Measurements from ENCODE around the gene NOX4.
"Not testable (repeated sequence)": the region's sequence is repeated elsewhere in the genome, so short reads cannot be mapped to it uniquely, and the experiment has no call there.

NOX4 gene

DNA sequence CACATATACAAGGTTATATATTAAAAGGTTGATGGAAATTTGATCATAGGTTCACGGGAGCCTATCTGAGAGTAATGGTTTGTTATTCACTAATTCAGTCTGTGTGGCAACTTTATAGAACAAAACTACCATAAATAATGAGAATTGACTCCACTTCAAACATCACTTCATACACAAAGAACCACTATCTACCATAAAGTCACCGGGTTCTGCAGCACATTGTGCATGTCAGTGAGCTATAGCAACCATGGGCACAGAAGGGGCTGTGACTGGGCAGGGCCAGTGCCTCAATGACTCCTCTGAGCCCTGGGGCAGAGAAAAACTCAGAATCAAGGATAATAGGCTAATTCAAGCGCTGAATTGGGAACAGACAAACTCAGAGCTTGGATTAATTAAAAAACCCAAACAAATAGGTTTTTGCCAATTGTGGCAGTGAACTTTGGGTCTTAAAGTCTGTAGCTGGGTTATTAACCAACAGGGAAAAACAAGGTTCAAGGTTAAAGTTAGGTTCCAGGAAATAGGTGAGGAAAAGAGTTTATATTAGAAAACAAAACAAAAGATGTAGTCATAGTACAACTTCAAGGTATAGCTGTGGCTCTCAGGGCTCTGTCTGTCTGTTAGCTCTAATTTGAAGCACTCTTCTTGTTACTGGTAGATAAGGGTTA lies 181.7 kb downstream of the NOX4 start:
- not testable (repeated sequence) for DNase-seq (ENCODE audit: low read depth in 1 of 2, low spot score in 1 of 2)

DNA sequence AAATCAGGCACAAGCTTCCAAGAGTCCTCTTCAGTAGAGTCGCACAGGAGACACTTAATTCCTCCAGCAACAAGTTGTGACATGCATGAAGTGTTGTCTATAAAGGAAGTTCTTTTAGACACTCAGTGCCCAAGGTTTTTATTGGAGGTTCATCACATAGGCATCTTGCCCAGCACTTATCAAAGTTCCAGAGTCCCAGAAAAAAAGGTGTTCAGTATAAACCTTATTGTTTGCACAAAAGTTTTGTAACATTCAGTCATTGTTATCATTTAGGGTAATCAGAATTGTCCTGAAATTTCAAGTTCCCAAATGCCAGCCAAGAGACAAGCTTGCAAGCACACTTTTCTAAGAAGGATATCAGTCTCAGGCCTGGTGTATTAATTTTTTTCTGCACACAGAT lies 182.9 kb downstream of the NOX4 start:
- DNase-seq (ENCODE audit: low read depth in 1 of 2, low spot score in 1 of 2): not testable (repeated sequence)

DNA sequence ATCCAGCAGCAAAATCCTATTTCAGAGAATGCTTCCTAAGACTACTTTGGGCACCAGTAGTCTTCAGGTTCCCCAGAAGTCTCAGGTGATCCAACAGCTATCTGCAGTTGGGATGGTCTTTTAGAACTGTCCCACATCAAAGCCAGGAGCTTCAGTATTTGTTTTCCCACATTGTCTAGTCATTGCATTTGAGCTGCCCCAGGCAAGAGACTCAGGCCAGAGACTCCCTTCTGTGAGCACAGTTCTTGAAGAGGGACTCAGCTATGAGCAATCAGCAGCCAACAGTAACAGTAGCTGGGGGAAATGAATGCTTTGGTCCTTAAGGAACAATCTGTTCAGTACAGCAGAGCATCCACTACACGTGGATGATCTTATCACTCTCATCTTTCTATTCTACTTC lies 188.1 kb downstream of the NOX4 start:
- DNase-seq (ENCODE audit: low read depth in 1 of 2, low spot score in 1 of 2): not testable (repeated sequence)

DNA sequence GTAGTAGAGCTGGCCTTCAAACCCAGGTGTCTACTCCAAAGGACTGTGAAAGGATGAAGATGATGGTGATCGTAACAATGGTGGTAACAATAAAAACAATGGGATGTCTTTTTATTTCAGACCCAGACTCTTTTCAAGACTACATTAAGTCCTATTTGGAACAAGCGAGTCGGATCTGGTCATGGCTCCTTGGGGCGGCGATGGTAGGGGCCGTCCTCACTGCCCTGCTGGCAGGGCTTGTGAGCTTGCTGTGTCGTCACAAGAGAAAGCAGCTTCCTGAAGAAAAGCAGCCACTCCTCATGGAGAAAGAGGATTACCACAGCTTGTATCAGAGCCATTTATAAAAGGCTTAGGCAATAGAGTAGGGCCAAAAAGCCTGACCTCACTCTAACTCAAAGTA lies 196.2 kb downstream of the NOX4 start:
- DNase-seq (ENCODE audit: low read depth in 1 of 2, low spot score in 1 of 2): not testable (repeated sequence)

DNA sequence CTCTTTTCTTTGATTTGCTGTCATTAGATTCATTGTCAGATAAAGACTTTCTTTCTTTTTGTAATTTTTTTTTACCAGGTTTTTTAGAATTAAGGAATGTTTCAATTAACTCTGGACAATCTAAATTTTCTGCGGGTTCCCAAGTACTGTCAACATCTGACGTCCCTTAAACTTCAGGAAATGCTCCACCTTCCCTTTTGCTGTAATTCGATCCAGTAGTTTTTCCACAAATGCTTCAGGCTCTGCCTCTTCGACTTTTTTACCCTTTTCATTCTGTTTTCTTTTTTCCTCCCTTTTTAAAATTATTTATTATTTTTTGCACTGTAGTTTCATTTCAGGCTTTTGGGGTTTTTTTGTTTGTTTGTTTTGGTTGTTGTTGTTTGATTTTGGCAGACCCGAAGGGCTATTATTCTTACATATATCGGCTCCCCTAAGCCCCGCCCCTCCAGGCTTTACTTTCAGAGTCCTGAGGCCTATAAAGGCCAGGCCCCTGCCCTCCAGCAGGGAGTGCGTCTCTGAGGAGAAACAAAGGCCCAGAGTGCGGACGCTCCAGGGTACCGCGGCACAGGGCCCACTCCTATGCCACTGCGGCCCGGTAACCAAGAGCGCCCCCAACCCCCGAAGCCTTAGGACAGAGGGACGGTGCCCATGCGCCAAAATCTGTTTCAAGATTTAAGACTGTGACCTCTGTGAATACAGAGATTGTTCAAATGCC lies 197.1 kb downstream of the NOX4 start:
- no peak for DNase-seq (ENCODE audit: low read depth in 1 of 2, low spot score in 1 of 2)

DNA sequence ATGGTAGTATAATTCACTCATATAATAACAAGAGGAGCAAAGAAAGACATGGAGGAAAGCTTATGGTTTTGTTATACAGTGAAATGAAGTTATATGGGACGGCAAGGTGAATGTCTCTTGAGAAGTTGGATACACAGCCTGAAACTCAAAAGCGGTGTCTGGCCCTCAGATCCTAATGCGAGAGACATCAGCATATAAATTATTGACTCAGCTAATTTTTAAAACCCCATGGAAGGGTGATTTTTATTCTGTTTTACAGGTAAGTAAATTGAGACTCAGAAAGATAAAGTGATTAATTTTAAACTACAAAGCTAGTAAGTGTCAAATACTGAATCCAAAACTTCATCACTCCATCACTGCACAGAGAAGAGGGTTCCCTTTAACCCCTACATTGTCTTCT lies 203.2 kb downstream of the NOX4 start:
- not testable (repeated sequence) for DNase-seq (ENCODE audit: low read depth in 1 of 2, low spot score in 1 of 2)

DNA sequence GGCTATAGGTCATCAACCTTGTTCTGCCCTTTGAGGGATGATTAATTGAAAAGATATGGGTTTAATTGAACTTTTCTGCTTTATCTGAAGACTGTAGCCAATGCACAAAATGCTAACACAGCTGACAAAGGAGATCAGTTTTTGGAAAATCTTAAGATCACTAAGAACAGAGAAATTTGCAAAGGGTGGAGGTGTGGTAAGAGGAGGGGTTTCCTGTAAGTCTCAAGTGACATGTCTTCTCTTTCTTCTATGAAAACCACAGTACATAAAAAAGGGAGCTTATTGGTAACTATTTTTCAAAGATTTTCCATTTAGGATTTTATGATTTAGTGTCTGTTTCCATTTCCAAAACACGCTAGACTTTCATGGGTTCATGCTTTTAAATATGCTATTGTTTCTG lies 204.6 kb downstream of the NOX4 start:
- not testable (repeated sequence) for DNase-seq (ENCODE audit: low read depth in 1 of 2, low spot score in 1 of 2)

DNA sequence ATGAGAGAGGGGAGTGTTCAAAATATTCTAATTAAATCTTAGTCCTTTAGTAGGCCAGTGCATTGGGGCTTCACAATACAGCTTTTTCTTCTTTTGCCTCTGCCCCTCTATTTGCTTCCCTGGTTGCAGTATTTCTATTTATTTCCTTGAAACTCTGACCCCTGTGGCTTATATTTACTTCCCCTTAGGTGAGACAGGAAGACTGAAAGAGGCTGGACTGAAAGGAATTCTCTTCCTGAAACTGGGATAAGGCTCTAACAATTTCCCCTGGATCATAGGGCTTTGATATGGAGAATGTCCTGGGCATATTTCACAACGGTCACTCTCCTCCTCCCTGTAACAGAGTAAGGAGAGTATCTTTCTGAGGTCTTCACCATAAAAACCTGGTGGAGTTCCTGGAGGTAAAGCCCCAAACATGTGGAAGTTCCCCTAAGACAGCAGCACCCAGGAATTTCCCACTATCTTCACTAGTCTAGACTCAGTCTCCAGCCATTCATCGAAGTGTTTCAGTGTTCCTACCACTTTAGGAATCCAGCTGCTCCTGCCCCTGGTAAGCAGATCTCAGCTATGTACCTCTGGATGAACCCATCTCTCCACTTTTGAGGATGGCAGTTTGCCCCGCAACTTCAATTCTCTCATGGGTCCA lies 210.0 kb downstream of the NOX4 start:
- DNase-seq (ENCODE audit: low read depth in 1 of 2, low spot score in 1 of 2): not testable (repeated sequence)

DNA sequence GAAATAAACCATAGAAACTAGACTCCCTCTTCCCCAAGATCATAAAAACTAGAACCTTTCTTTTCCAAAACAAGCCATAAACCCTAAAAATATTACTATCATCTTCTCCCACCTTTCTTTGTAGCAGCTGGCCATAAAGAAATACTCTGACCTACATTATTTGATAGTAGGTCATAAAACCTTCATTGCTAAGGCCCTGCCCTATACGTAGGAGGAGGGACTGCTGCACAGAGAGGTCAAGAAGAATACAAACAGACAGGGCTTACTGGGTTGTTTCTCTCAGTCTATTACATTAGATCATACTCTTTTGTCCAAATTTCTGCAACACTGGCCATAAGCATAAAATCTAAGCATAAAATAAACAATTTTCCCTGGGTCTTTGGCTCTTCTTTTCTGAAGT lies 212.0 kb downstream of the NOX4 start:
- no peak for DNase-seq (ENCODE audit: low read depth in 1 of 2, low spot score in 1 of 2)

DNA sequence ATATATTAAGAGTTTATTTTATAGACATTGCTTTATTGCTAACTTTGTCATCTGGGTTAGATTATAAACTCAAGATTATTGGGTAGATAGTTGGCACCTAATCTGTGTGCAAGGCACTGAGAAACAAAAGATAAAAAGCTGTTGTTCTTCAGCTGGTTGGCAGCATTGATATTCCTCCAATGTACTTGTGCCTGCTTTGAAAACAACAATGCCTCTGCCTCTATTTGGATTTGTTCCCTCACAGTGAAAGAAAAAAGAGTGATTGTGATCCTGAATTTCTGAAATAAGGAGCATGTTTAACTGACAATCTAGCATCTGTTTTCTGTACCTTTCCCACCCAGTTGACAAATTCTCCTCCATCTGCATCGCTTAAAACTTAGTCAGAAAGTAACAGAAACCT lies 215.2 kb downstream of the NOX4 start:
- no peak for DNase-seq (ENCODE audit: low read depth in 1 of 2, low spot score in 1 of 2)

All from activated T-helper 1 cell treated with anti-CD3 and anti-CD28 coated beads, Interleukin-2, amount 50 U/mL, for 16 hours (primary cell).